IMR-90 (cell line): ENCODE measurements around the gene TTLL11. TPM values are rescaled to one million over a fixed set of nuclear protein-coding genes. Genes with fewer than 3 reads are reported as not detected.

Experiments
- ATAC-seq: fragments of 200-7000 bp; cut with Tn5 transposase; 2 replicates; pipeline ENCODE4 v1.9.1; 2020; ENCODE audit warnings: low read depth, mild to moderate bottlenecking, moderate library complexity
- BruUV-seq: library from RNA; stranded (reverse); fragments of 400-500 nt; replicated peaks from 2 replicates; lab custom pipeline; 2021; lab: Mats Ljungman, UMichigan
- CTCF ChIA-PET: fragments of 300-600 bp; formaldehyde crosslinking; extraction: SDS; loops from one replicate; lab custom pipeline; 2021; ENCODE audit warnings: antibody characterized with exemption; lab: Yijun Ruan, JAX
- POLR2A ChIA-PET: fragments of 300-600 bp; sonication (Branson Sonifier 250); formaldehyde crosslinking; loops from one replicate; lab custom pipeline; 2022; ENCODE audit warnings: antibody characterized with exemption; ENCODE audit not compliant: unreplicated experiment; lab: Charles Lee
- DNase-seq: peaks from one replicate; pipeline ENCODE4 v3.0.0; 2013
- H2AFZ ChIP-seq: replicated peaks from 2 replicates; pipeline ENCODE3; 2013; ENCODE audit warnings: low read length, mild to moderate bottlenecking; ENCODE audit not compliant: poor library complexity
- H2AK5ac ChIP-seq: 2 replicates; pipeline ENCODE4 v1.6.1; 2013; ENCODE audit warnings: low read depth, low read length, inconsistent platforms
- H2AK9ac ChIP-seq: replicated peaks from 2 replicates; pipeline ENCODE3; 2013; ENCODE audit warnings: mild to moderate bottlenecking, low read depth, low read length, moderate library complexity; ENCODE audit not compliant: poor library complexity
- H2BK120ac ChIP-seq: 2 replicates; pipeline ENCODE4 v1.6.1; 2013; ENCODE audit warnings: low read depth, low read length, inconsistent platforms
- H2BK15ac ChIP-seq: 3 replicates; pipeline ENCODE4 v1.6.1; 2013; ENCODE audit warnings: low read depth, low read length, inconsistent platforms
- H2BK20ac ChIP-seq: 2 replicates; pipeline ENCODE4 v1.6.1; 2013; ENCODE audit warnings: low read depth, mild to moderate bottlenecking, inconsistent platforms, low read length, moderate library complexity
- H2BK5ac ChIP-seq: 2 replicates; pipeline ENCODE4 v1.6.1; 2013; ENCODE audit warnings: mild to moderate bottlenecking, low read depth, low read length, inconsistent platforms; ENCODE audit not compliant: poor library complexity, severe bottlenecking
- H3K14ac ChIP-seq: replicated peaks from 2 replicates; pipeline ENCODE4 v1.6.1; 2013; ENCODE audit warnings: low read depth, low read length, inconsistent platforms
- H3K18ac ChIP-seq: 2 replicates; pipeline ENCODE4 v1.6.1; 2013; ENCODE audit warnings: low read depth, low read length, control low read depth
- H3K23ac ChIP-seq: 2 replicates; pipeline ENCODE4 v1.6.1; 2013; ENCODE audit warnings: low read depth, low read length, inconsistent platforms
- H3K27ac ChIP-seq: 2 replicates; pipeline ENCODE4 v1.5.1; 2013; ENCODE audit warnings: mild to moderate bottlenecking, control low read depth, low read length; ENCODE audit not compliant: insufficient read depth
- H3K27me3 ChIP-seq: 2 replicates; pipeline ENCODE4 v1.6.1; 2013; ENCODE audit warnings: low read length; ENCODE audit not compliant: control insufficient read depth, insufficient read depth
- H3K36me3 ChIP-seq: 2 replicates; pipeline ENCODE4 v1.6.1; 2013; ENCODE audit warnings: low read length, mixed read lengths; ENCODE audit not compliant: control insufficient read depth, insufficient read depth
- H3K4ac ChIP-seq: 2 replicates; pipeline ENCODE4 v1.6.1; 2013; ENCODE audit warnings: low read depth, low read length, inconsistent platforms
- H3K4me1 ChIP-seq: 2 replicates; pipeline ENCODE4 v1.6.1; 2013; ENCODE audit warnings: low read length, mixed read lengths; ENCODE audit not compliant: control insufficient read depth, insufficient read depth
- H3K4me2 ChIP-seq: 2 replicates; pipeline ENCODE4 v1.6.1; 2013; ENCODE audit warnings: low read depth, mild to moderate bottlenecking, control low read depth, low read length, moderate library complexity
- H3K4me3 ChIP-seq: 2 replicates; pipeline ENCODE4 v1.5.1; 2013; ENCODE audit warnings: low read depth, mild to moderate bottlenecking, control low read depth, low read length, moderate library complexity; ENCODE audit not compliant: insufficient read depth
- H3K56ac ChIP-seq: 2 replicates; pipeline ENCODE4 v1.6.1; 2013; ENCODE audit warnings: low read length, inconsistent platforms; ENCODE audit not compliant: insufficient read depth; ENCODE audit errors: extremely low read depth
- H3K79me1 ChIP-seq, 2 experiments: 2 replicates each; pipeline ENCODE4 v1.6.1; 2013; ENCODE audit warnings: low read length in 2 of 2, inconsistent platforms in 1 of 2, low read depth in 1 of 2
- H3K9ac ChIP-seq: 2 replicates; pipeline ENCODE4 v1.6.1; 2013; ENCODE audit warnings: low read depth, low read length, control low read depth
- H3K9me1 ChIP-seq: 2 replicates; pipeline ENCODE4 v1.6.1; 2013; ENCODE audit warnings: low read length, inconsistent platforms; ENCODE audit not compliant: insufficient read depth
- H3K9me3 ChIP-seq: 2 replicates; pipeline ENCODE4 v1.6.1; 2013; ENCODE audit warnings: low read length; ENCODE audit not compliant: control insufficient read depth, insufficient read depth
- H4K20me1 ChIP-seq: 2 replicates; pipeline ENCODE4 v1.6.1; 2013; ENCODE audit warnings: low read length, inconsistent platforms; ENCODE audit not compliant: insufficient read depth
- H4K5ac ChIP-seq: 2 replicates; pipeline ENCODE4 v1.6.1; 2013; ENCODE audit warnings: mild to moderate bottlenecking, low read depth, low read length, control low read depth
- H4K8ac ChIP-seq, 2 experiments: 2 replicates each; pipeline ENCODE4 v1.6.1; 2013; ENCODE audit warnings: low read depth in 2 of 2, low read length in 2 of 2, control low read depth in 1 of 2, inconsistent platforms in 1 of 2
- H4K91ac ChIP-seq: 2 replicates; pipeline ENCODE4 v1.6.1; 2013; ENCODE audit warnings: low read depth, low read length, inconsistent platforms; ENCODE audit not compliant: insufficient read depth
- BHLHE40 ChIP-seq: fragments of 150-350 bp; IDR thresholded peaks from 2 replicates; pipeline ENCODE4 v1.6.1; 2016; ENCODE audit warnings: mild to moderate bottlenecking, low read depth, low read length
- CEBPB ChIP-seq: IDR thresholded peaks from 2 replicates; pipeline ENCODE4 v1.6.1; 2012; ENCODE audit warnings: low read depth, low read length, improper control_type of control experiment
- CHD1 ChIP-seq: IDR thresholded peaks from 2 replicates; pipeline ENCODE4 v1.6.1; 2012; ENCODE audit warnings: low read depth, low read length, improper control_type of control experiment
- CTCF ChIP-seq: conservative IDR thresholded peaks from 2 replicates; pipeline ENCODE4 v1.5.1; 2012; ENCODE audit warnings: mild to moderate bottlenecking, low read depth, low read length, improper control_type of control experiment
- ELK1 ChIP-seq: fragments of 150-350 bp; IDR thresholded peaks from 2 replicates; pipeline ENCODE4 v1.6.1; 2016; ENCODE audit warnings: low read depth, mild to moderate bottlenecking, low read length, moderate library complexity, borderline replicate concordance
- FOS ChIP-seq: fragments of 150-350 bp; IDR thresholded peaks from 2 replicates; pipeline ENCODE4 v1.6.1; 2016; ENCODE audit warnings: low read depth, low read length
- MAFK ChIP-seq: IDR thresholded peaks from 2 replicates; pipeline ENCODE4 v1.6.1; 2012; ENCODE audit warnings: low read depth, low read length, improper control_type of control experiment
- MAZ ChIP-seq: IDR thresholded peaks from 2 replicates; pipeline ENCODE4 v1.6.1; 2012; ENCODE audit warnings: low read depth, mild to moderate bottlenecking, low read length, improper control_type of control experiment, moderate library complexity, borderline replicate concordance
- POLR2A ChIP-seq: IDR thresholded peaks from 2 replicates; pipeline ENCODE4 v1.6.1; 2012; ENCODE audit warnings: mild to moderate bottlenecking, low read depth, low read length
- RAD21 ChIP-seq: IDR thresholded peaks from 2 replicates; pipeline ENCODE4 v1.6.1; 2012; ENCODE audit warnings: low read length, improper control_type of control experiment
- RFX5 ChIP-seq: IDR thresholded peaks from 2 replicates; pipeline ENCODE4 v1.8.0; 2012; ENCODE audit warnings: low read depth, mild to moderate bottlenecking, low read length, moderate library complexity
- SMC3 ChIP-seq: fragments of 150-350 bp; IDR thresholded peaks from 2 replicates; pipeline ENCODE4 v1.6.1; 2016; ENCODE audit warnings: low read depth, mild to moderate bottlenecking, antibody characterized with exemption, low read length, moderate library complexity
- WGBS, 2 experiments: methylation state at CpG; one replicate each; pipeline versions ENCODE4 v1.1.5 to v1.1.7; 2013; ENCODE audit warnings: missing lambda C conversion rate in 2 of 2; ENCODE audit not compliant: insufficient read length in 1 of 2; ENCODE audit errors: extremely low coverage in 2 of 2; 5-methylcytosine and 5-hydroxymethylcytosine counted together
- dilution Hi-C: fragments of 300-500 bp; cut with HindIII; formaldehyde crosslinking; loops from one replicate; pipeline ENCODE4 v1.14.3; 2018; ENCODE audit warnings: low sequenced_read_pairs; ENCODE audit not compliant: unreplicated experiment
- in situ Hi-C: fragments of 300-500 bp; cut with MboI; formaldehyde crosslinking; loops from 3 replicates; pipeline ENCODE4 v1.14.3; 2019; ENCODE audit warnings: low sequenced_read_pairs, inconsistent platforms, mixed read lengths
- intact Hi-C: fragments of 100-400 bp; cut with micrococcal nuclease; formaldehyde crosslinking; loops from 2 replicates; pipeline ENCODE4 v1.10.0; 2022
- polyA plus RNA-seq, 3 experiments: library from polyadenylated mRNA; depleted of rRNA; stranded (reverse); fragments of >200 nt; gene quantifications; 2 replicates each; pipeline ENCODE4 v1.2.3, GENCODE V29; 2012; ENCODE audit warnings: low replicate concordance in 1 of 3
- total RNA-seq: library from RNA; depleted of rRNA; stranded (reverse); fragments of >200 nt; gene quantifications from 2 replicates; pipeline ENCODE4 v1.2.3, GENCODE V29; 2012

TTLL11 gene
- total and polyA plus RNA-seq, 2 of the 4 experiments (the other 2 are of a cell fraction), result 2.0 to 4.6 TPM

DNA sequence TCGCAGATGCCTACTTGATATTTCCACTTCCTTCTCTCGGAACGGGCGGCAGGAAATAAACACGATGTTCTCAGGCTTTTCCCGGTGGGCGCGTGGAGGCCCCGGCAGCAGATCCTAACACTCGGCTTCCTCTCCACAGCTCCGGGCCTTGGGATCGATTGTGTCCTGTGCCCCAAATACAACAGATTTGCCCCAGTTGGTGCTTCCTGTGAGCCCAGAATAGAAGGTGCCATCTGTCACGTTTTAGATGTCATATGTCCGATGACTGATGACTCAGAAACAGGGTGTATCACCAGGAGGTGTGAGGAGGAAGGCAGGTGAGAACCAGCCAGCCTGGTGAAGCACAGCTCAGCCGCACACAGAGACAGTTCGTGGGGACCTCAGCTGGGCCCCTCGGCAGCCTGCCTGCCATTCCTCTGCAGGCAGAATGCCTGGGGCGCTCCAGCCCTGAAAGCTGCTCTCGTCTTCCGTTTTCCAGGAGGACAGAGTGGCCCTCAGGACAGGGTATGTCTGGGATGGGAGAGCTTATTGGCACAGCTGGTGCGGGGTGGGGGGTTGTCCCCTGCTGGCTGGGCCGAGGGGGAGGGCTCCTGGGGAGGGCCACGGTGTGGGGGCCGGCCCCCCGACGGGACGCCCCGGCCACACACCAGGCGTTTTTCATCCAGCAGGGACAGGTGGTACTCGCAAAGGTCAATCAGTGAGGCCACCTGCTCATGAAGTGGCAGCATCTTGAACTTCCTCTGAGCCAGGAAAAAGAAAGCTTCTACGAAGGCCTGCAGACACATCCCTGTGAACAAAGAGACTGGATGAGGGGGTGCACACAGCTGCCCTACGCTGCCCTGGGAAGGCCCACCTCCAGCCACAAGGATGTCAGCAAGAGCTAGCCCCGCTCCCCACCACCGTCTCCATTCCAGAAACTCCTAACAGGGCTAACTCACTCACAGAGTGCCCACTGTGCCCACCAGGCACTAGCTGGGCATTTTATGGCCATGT is 270.7 kb downstream of the TTLL11 start:
- H2AK9ac ChIP-seq, result no peak overlapping the region
- H3K9me1 ChIP-seq, result no peaks in the 10 kb centered on the region; the same call in 1 of the 2 replicates
- H3K4me2 ChIP-seq, result no peak overlapping the region
- H3K9me3 ChIP-seq, result no peaks in the 10 kb centered on the region
- in situ Hi-C loops, result no loop called here
- H3K27me3 ChIP-seq, result peaks cover 4% of the 10 kb centered on the region; the same call in 1 of the 2 replicates
- TF ChIP-seq RFX5 (no peak), POLR2A (no peak), CTCF (no peak), SMC3 (no peak), FOS (no peak), ELK1 (no peak), RAD21 (no peak), MAZ (no peak), CHD1 (no peak), BHLHE40 (no peak), CEBPB (no peak), MAFK (no peak)
- ChIA-PET POLR2A (interaction anchor here (0.5 kb wide), 1 partner anchor 321 kb away, joined by 5 read pairs; no protein-coding TSS in a partner anchor), CTCF (no interaction called here)
- WGBS, 2 experiments, result no CpG with 5 or more reads among the region's 34 CpGs
- H3K4ac ChIP-seq, result no peak overlapping the region
- ATAC-seq (no peak), DNase-seq (no peak)
- no peak overlapping the region for H4K8ac ChIP-seq
- no peaks in the 10 kb centered on the region for H3K36me3 ChIP-seq
- H2AFZ ChIP-seq, result peak overlapping the region; percentile 33
- H2BK15ac ChIP-seq, result no peak overlapping the region
- H2AK5ac ChIP-seq, result no peak overlapping the region
- H3K4me3 ChIP-seq, result no peak overlapping the region
- no TSS peak for BruUV-seq
- intact Hi-C loops, result no loop called here
- no peak overlapping the region for H2BK20ac ChIP-seq
- H4K5ac ChIP-seq, result no peak overlapping the region
- no peak overlapping the region for H2BK5ac ChIP-seq
- H3K4me1 ChIP-seq, result peaks cover 11% of the 10 kb centered on the region
- no peak overlapping the region for H4K91ac ChIP-seq
- dilution Hi-C loops, result no loop called here
- H3K56ac ChIP-seq, result no peak overlapping the region
- no peak overlapping the region for H2BK120ac ChIP-seq
- no peak overlapping the region for H3K23ac ChIP-seq
- no peak overlapping the region for H3K18ac ChIP-seq
- no peaks in the 10 kb centered on the region for H4K20me1 ChIP-seq
- H3K9ac ChIP-seq, result no peak overlapping the region
- H3K27ac ChIP-seq, result no peak overlapping the region
- H3K14ac ChIP-seq, result no peak overlapping the region
- no peaks in the 10 kb centered on the region for H3K79me1 ChIP-seq
